GM21381 (cell line): Measurements from ENCODE around the gene KLK13.
A peak's percentile ranks its signal among the peaks of the same experiment; 100 is the strongest.

Source experiments
- ATAC-seq: cut with Tn5 transposase; IDR thresholded peaks from one replicate; pipeline ENCODE4 v1.9.1; 2021; ENCODE audit warnings: mild to moderate bottlenecking, moderate library complexity; ENCODE audit not compliant: unreplicated experiment

Gene KLK13, protein sequence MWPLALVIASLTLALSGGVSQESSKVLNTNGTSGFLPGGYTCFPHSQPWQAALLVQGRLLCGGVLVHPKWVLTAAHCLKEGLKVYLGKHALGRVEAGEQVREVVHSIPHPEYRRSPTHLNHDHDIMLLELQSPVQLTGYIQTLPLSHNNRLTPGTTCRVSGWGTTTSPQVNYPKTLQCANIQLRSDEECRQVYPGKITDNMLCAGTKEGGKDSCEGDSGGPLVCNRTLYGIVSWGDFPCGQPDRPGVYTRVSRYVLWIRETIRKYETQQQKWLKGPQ

GRCh38 chr19:51064534-51065220, at the start of gene KLK13:
KLK13 (minus strand) TSS chr19:51065092; CDS start chr19:51065067, 25 bp downstream.
- ATAC-seq: no peak

- no peak for ATAC-seq
These were observed 49.3 kb upstream of the KLK13 start for GRCh38 chr19:51114087-51114729.

- ATAC-seq: no peak
These were observed 46.7 kb upstream of the KLK13 start for GRCh38 chr19:51111606-51112005.

DNA sequence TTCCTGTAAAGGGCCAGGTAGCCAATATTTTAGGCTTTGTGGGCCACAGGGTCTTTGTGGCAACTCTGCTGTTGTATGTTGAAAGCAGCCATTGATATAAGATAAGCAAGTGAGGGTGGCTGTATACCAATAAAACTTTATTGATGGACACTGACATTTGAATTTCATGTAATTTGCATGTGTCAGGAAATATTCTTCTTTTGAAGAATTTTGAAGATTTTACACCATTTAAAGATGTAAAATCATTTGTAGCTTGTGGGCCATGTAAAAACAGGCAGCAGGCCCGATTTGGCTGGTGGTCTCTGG, 45.7 kb upstream of the KLK13 start:
- no peak for ATAC-seq

- peak; percentile 16 for ATAC-seq
These were observed 43.9 kb upstream of the KLK13 start for GRCh38 chr19:51108805-51109146.

- peak; percentile 95 for ATAC-seq
These were observed 43.3 kb upstream of the KLK13 start, which contains the start of gene CTU1 for GRCh38 chr19:51108066-51108804. CTU1 (minus strand) TSS chr19:51108409; CDS start chr19:51104569, 3,840 bp downstream.

DNA sequence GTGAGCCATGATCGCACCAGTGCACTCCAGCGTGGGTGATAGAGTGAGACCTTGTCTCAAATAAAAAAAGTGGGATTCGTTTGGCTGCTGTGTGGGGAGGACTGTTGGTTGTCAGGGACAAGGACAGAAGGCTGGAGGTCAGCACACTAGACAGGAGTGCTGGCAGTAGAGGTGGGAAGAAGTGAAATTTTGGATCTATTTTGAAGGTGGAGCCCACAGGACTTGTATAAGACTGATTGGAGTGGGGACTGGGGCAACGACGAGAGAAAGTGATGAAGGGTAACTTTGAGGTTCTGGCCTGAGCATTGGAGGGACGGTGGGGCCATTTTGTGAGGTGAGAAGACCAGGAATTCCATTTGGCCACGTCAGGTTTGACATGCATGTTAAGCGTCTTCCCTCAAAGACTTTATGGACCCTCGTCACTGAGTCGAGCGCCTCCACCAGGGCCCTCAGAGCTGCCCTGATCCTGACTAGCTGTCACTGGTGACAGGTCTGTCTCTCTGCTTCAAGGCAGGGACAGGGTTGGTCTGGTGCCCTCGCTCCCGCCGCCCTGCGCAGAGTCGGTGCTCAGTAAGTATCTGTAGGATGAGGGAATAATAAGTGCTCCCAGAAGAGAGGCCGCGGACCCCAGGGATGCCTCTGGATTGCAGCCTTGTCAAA, 42.6 kb upstream of the KLK13 start:
- no peak for ATAC-seq

- no peak for ATAC-seq
These were observed 39.0 kb upstream of the KLK13 start for GRCh38 chr19:51103926-51104341.

DNA sequence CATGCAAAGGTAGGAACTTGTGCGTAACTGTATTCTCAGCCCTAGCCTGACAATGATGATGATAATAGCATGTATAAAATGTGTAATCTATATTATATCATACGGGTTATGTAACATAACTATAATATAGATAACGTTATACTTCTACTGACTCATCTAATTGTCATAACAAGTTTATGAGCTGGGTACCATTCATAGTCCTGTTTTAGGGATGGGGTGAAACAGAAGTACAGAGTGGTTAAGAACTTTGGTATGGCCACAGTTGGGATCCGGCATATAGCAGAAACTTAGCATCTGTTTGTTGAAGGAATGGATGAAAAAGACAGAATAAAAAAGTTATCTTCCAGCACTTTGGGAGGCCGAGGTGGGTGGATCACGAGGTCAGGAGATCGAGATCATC, 38.1 kb upstream of the KLK13 start:
- ATAC-seq: no peak

DNA sequence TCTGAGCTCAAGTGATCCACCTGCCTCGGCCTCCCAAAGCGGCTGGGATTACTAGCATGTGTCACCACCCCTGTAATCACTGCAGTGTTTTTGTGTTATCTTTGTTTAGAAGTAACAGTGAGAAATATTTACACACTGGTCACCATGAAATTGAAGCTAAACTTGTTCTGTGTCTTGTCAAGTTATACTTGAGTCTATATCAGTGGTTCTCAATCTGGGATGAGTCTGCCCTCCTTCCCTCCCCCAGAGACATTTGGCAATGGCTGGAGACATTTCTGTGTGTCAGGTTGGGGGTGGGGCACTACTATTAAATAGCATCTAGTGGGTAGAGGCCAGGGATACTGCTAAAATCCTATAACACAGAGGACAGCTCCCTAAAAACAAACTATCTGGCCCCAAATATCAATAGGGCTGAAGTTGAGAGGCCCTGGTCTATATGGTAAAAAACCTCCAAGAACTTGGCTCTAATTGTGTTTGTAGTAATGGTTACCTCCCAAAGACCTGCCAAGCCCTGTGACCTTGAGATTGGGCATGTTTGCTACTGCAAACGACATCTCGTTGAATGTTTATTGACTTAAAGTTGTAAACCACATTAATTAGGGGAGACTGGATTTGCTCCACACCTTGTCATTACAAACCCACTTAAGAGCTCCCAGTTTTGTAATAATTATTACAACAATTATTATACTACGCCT, 36.4 kb upstream of the KLK13 start:
- no peak for ATAC-seq

- ATAC-seq: no peak
These were observed 35.7 kb upstream of the KLK13 start for GRCh38 chr19:51100601-51101000.

GRCh38 chr19:51099047-51099382, 34.1 kb upstream of the KLK13 start:
- no peak for ATAC-seq

- no peak for ATAC-seq
These were observed 33.6 kb upstream of the KLK13 start for GRCh38 chr19:51098365-51099046.

DNA sequence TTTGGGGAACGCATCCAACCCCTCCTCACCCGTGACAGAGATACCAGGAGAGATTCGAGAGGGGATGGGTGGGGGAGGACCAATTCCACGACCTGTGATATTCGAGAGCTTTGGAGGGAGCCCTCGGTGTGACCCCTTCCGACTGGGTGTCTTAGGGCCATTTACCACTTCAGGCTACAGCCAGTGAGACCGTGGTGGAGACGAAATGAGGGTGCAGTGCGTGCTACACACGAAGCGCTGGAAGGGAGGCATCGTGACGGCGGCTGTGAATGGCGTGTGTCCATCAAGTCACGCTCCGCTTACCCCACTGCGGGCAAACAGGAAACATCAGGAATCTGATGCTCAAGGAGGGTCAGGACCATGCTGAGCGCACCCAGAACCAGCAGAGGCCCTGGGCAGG, 32.9 kb upstream of the KLK13 start:
- no peak for ATAC-seq

DNA sequence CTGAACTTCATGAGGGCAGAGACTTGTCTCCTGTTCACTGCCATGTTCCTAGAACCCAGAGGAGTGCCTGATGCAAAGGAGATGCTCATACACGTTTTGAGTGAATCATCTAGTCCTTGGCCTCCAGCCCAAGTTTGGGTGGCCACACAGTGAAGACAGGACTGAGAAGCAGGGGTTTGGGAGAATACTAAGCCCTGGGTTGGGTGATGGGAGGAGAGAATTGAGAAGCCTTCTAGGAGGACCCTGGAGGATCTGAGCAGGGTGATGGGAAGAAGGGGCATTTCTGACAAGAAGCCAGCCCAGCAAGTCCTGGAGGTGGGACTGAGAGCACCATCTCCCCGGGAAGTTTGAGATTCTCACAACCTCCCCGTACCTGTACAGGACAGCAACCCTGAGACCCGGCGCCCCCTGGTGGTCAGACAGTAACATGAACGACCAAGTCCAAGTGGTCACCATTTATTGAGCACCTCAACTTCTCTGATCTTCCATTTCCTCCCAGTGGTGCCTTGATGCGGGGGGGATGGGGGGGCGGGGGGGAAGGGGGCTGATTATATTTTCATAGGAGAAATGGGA, 32.4 kb upstream of the KLK13 start:
- no peak for ATAC-seq

DNA sequence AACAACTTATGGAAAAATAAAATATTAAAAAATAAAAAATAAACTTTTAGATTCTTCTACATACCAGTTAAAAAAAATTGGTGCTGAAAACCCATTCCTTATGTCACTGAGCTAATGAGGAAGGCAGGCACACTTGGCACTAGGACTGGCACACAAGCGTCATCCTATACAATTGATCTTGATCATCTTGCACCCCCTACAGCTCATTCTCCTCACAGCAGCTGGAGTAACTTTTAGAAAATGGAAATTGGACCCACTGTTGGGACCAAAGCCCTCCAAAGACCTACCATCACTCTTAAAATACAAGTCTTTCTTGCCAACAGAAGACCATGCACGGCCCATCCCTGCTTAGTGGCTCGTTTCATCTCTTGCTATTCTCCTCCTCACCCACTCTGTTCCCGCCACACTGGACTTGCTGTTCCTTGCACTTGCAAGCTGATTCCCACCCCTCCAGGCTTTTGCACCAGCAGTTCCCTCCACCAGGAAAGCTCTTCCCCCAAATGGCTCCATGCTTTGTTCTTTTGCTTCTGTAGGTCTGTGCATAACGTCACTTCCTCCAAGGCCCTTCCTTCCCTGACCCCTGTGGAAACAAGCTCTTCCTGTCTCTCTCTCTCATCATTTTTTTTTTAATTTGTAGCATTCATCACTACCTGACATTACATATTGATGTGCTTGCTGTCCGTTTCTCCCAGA, 31.7 kb upstream of the KLK13 start:
- ATAC-seq: no peak

GRCh38 chr19:51094696-51095279, 29.9 kb upstream of the KLK13 start:
- no peak for ATAC-seq

DNA sequence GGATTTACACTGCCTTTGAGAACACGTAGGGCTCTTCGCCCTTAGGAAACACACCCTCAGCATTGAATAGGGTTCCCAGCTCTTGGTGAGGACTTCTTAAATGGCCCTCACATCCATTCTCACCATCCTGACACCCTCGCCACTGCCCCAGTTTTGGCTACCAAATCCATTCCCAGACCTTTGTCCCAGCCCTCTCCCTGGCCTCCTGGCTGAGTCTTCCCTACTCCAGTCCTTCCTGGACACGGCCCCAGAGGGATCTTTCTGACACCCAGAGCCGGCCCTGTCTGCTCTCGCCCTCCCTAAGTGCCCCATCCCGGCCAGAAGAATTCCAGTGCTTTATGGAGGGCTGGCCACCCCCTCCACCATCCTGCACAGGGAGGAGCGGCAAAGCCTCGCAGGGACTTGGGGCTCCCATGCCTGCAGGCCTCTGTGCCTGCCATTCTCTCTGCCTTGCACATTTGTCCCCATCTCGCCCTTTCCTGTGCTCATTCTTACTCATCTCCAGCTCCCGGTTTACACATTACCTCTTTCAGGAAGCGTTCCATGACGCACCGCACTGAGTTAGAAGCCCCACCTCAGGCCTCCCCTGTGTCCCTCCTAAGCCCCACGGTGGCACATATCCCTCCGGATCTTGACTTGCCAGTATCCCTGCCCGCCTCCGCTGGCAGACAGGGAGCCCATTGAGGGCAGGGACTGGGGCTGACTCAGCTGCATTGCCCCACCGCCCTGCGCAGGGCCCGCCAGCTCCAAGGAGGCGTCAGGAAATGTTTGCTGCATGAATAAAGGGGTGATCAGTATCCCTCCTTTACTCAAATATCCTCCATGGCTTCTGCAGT, 28.8 kb upstream of the KLK13 start:
- ATAC-seq: no peak
